H9 (cell line): ENCODE results near the gene HEXIM1. TPM values are rescaled to one million over a fixed set of nuclear protein-coding genes. Genes with fewer than 3 reads are reported as not detected.

Source experiments
- DNase-seq: peaks from one replicate; pipeline ENCODE4 v3.0.0-alpha.2; 2017
- H2AFZ ChIP-seq: one replicate; pipeline ENCODE4 v1.6.1; 2013; ENCODE audit warnings: mild to moderate bottlenecking, low read length, control low read depth, moderate library complexity
- H2AK5ac ChIP-seq: 2 replicates; pipeline ENCODE4 v1.6.1; 2013; ENCODE audit warnings: low read length, control low read depth, mixed read lengths; ENCODE audit not compliant: insufficient read length
- H2BK120ac ChIP-seq: one replicate; pipeline ENCODE4 v1.6.1; 2013; ENCODE audit warnings: low read depth, mild to moderate bottlenecking, low read length, control low read depth, inconsistent platforms; ENCODE audit not compliant: poor library complexity, severe bottlenecking
- H2BK12ac ChIP-seq: 2 replicates; pipeline ENCODE4 v1.6.1; 2013; ENCODE audit warnings: low read length, control low read depth, mixed read lengths, low read depth; ENCODE audit not compliant: insufficient read length
- H2BK15ac ChIP-seq: 2 replicates; pipeline ENCODE4 v1.6.1; 2013; ENCODE audit warnings: low read depth, low read length, control low read depth
- H2BK20ac ChIP-seq: one replicate; pipeline ENCODE4 v1.6.1; 2013; ENCODE audit warnings: low read depth, mild to moderate bottlenecking, low read length, control low read depth, inconsistent platforms; ENCODE audit not compliant: poor library complexity, severe bottlenecking
- H2BK5ac ChIP-seq: 2 replicates; pipeline ENCODE4 v1.6.1; 2013; ENCODE audit warnings: low read length, control low read depth, mixed read lengths; ENCODE audit not compliant: insufficient read length
- H3K14ac ChIP-seq: 2 replicates; pipeline ENCODE4 v1.6.1; 2013; ENCODE audit warnings: low read length, control low read depth; ENCODE audit not compliant: insufficient read depth
- H3K18ac ChIP-seq: 2 replicates; pipeline ENCODE4 v1.6.1; 2013; ENCODE audit warnings: low read depth, mild to moderate bottlenecking, mixed read lengths, low read length, control low read depth; ENCODE audit not compliant: insufficient read length
- H3K23ac ChIP-seq: 2 replicates; pipeline ENCODE4 v1.6.1; 2013; ENCODE audit warnings: low read length, control low read depth, mixed read lengths, low read depth; ENCODE audit not compliant: insufficient read length
- H3K23me2 ChIP-seq: 2 replicates; pipeline ENCODE4 v1.6.1; 2013; ENCODE audit warnings: low read depth, mild to moderate bottlenecking, mixed read lengths, low read length, control low read depth; ENCODE audit not compliant: insufficient read length, poor library complexity, severe bottlenecking
- H3K27ac ChIP-seq: 2 replicates; pipeline ENCODE4 v1.5.1; 2013; ENCODE audit warnings: low read length, control low read depth, mixed read lengths, low read depth; ENCODE audit not compliant: insufficient read length
- H3K27me3 ChIP-seq: 2 replicates; pipeline ENCODE4 v1.6.1; 2013; ENCODE audit warnings: low read length, control low read depth, inconsistent platforms; ENCODE audit not compliant: insufficient read depth
- H3K4ac ChIP-seq: 2 replicates; pipeline ENCODE4 v1.6.1; 2013; ENCODE audit warnings: low read depth, mild to moderate bottlenecking, control low read depth, inconsistent platforms, low read length, moderate library complexity
- H3K4me1 ChIP-seq: 2 replicates; pipeline ENCODE4 v1.6.1; 2013; ENCODE audit warnings: low read length, control low read depth, inconsistent platforms; ENCODE audit not compliant: insufficient read depth
- H3K4me2 ChIP-seq: 2 replicates; pipeline ENCODE4 v1.6.1; 2013; ENCODE audit warnings: low read length, control low read depth, mixed read lengths; ENCODE audit not compliant: insufficient read length, insufficient read depth
- H3K56ac ChIP-seq: 2 replicates; pipeline ENCODE4 v1.6.1; 2013; ENCODE audit warnings: low read depth, mild to moderate bottlenecking, mixed read lengths, low read length, control low read depth; ENCODE audit not compliant: insufficient read length
- H3K79me1 ChIP-seq: 2 replicates; pipeline ENCODE4 v1.6.1; 2013; ENCODE audit warnings: low read depth, mild to moderate bottlenecking, moderate library complexity, low read length, control low read depth, inconsistent platforms; ENCODE audit not compliant: insufficient read depth, poor library complexity, severe bottlenecking
- H3K79me2 ChIP-seq: 2 replicates; pipeline ENCODE4 v1.6.1; 2013; ENCODE audit warnings: low read length, control low read depth, inconsistent platforms; ENCODE audit not compliant: insufficient read depth
- H3K9ac ChIP-seq: 2 replicates; pipeline ENCODE4 v1.6.1; 2013; ENCODE audit warnings: low read length, control low read depth, mixed read lengths; ENCODE audit not compliant: insufficient read length; ENCODE audit errors: extremely low read depth
- H3K9me3 ChIP-seq: one replicate; pipeline ENCODE4 v1.6.1; 2013; ENCODE audit warnings: low read depth, low read length, inconsistent platforms; ENCODE audit not compliant: control insufficient read depth
- H3T11ph ChIP-seq: one replicate; pipeline ENCODE4 v1.6.1; 2013; ENCODE audit warnings: mild to moderate bottlenecking, low read length, control low read depth, inconsistent platforms
- H4K20me1 ChIP-seq: one replicate; pipeline ENCODE4 v1.6.1; 2013; ENCODE audit not compliant: control insufficient read depth, insufficient read length, insufficient read depth
- H4K5ac ChIP-seq: 2 replicates; pipeline ENCODE4 v1.6.1; 2013; ENCODE audit warnings: low read depth, mild to moderate bottlenecking, mixed read lengths, low read length, control low read depth; ENCODE audit not compliant: insufficient read length
- H4K8ac ChIP-seq: replicated peaks from 2 replicates; pipeline ENCODE4 v1.6.1; 2013; ENCODE audit warnings: low read length, control low read depth, mixed read lengths, low read depth; ENCODE audit not compliant: insufficient read length
- H4K91ac ChIP-seq: 2 replicates; pipeline ENCODE4 v1.6.1; 2013; ENCODE audit warnings: low read depth, mild to moderate bottlenecking, moderate library complexity, mixed read lengths, low read length, control low read depth; ENCODE audit not compliant: insufficient read length
- H3K27ac Mint-ChIP-seq, 3 experiments: 2 replicates in 2 of 3; 3 replicates in 1 of 3; pipeline ENCODE4 v1.8.0; 2020 to 2021; ENCODE audit warnings: mixed read lengths in 3 of 3, mild to moderate bottlenecking in 1 of 3, moderate library complexity in 1 of 3
- H3K27me3 Mint-ChIP-seq: 2 replicates; pipeline ENCODE4 v1.8.0; 2021; ENCODE audit warnings: low read depth, mild to moderate bottlenecking, moderate library complexity, mixed read lengths
- H3K36me3 Mint-ChIP-seq, 3 experiments: 2 replicates in 2 of 3; 3 replicates in 1 of 3; pipeline ENCODE4 v1.8.0; 2020 to 2021; ENCODE audit warnings: low read depth in 3 of 3, mixed read lengths in 3 of 3; ENCODE audit not compliant: insufficient read depth in 1 of 3
- H3K4me1 Mint-ChIP-seq, 2 experiments: 2 replicates each; pipeline ENCODE4 v1.8.0; 2020; ENCODE audit warnings: mixed read lengths in 2 of 2
- H3K4me3 Mint-ChIP-seq, 2 experiments: 2 replicates in 1 of 2; 3 replicates in 1 of 2; pipeline ENCODE4 v1.8.0; 2020 to 2021; ENCODE audit warnings: mild to moderate bottlenecking in 2 of 2, mixed read lengths in 2 of 2, moderate library complexity in 1 of 2
- H3K9me3 Mint-ChIP-seq, 2 experiments: 2 replicates in 1 of 2; 3 replicates in 1 of 2; pipeline ENCODE4 v1.8.0; 2020; ENCODE audit warnings: mild to moderate bottlenecking in 2 of 2, mixed read lengths in 2 of 2, moderate library complexity in 1 of 2
- WGBS: extraction: QIAGEN DNeasy Blood & Tissue Kit; methylation state at CpG from one replicate; pipeline ENCODE4 v1.1.7; 2013; ENCODE audit warnings: missing lambda C conversion rate, low lambda C conversion rate, mixed read lengths; ENCODE audit not compliant: insufficient read length; ENCODE audit errors: extremely low coverage; 5-methylcytosine and 5-hydroxymethylcytosine counted together
- total RNA-seq: library from RNA; stranded (reverse); gene quantifications from 2 replicates; pipeline ENCODE4 v1.2.1, GENCODE V29; 2021
- TF ChIP-seq, protein P1 (sequence below): fragments of 200-600 bp; sonication (generic); conservative IDR thresholded peaks from 3 replicates; pipeline ENCODE4 v1.8.0; 2021; ENCODE audit warnings: antibody characterized with exemption, mild to moderate bottlenecking

Gene HEXIM1
- total RNA-seq, 1 experiment from 2014 or later, result 32.4 TPM

DNA sequence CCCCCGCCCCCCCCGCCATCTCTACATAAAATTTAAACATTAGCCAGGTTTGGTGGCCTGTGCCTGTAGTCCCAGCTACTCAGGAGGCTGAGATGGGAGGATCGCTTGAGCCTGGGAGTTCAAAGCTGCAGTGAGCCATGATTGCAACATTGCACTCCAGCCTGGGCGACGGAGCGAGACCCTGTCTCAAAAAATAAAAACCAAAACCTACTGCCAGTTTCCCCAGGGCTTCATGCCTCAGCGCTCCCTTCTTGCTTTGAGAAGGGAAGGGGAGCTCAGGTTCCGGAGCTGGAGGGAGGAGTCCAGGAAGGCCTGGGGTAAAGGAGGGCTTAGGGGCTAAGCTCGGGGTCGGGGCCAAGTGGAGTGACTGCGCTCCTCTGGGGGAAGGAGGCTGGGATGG, 36.4 kb upstream of the HEXIM1 start:
- TF ChIP-seq, protein P1, sequence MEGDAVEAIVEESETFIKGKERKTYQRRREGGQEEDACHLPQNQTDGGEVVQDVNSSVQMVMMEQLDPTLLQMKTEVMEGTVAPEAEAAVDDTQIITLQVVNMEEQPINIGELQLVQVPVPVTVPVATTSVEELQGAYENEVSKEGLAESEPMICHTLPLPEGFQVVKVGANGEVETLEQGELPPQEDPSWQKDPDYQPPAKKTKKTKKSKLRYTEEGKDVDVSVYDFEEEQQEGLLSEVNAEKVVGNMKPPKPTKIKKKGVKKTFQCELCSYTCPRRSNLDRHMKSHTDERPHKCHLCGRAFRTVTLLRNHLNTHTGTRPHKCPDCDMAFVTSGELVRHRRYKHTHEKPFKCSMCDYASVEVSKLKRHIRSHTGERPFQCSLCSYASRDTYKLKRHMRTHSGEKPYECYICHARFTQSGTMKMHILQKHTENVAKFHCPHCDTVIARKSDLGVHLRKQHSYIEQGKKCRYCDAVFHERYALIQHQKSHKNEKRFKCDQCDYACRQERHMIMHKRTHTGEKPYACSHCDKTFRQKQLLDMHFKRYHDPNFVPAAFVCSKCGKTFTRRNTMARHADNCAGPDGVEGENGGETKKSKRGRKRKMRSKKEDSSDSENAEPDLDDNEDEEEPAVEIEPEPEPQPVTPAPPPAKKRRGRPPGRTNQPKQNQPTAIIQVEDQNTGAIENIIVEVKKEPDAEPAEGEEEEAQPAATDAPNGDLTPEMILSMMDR, result no peak
- no peak overlapping the region for H2BK12ac ChIP-seq
- H3K18ac ChIP-seq, result no peak overlapping the region
- H3K4me1 ChIP-seq, result no peaks in the 10 kb centered on the region
- H4K91ac ChIP-seq, result no peak overlapping the region
- H3K23ac ChIP-seq, result no peak overlapping the region
- no peak overlapping the region for H2BK120ac ChIP-seq
- H2BK5ac ChIP-seq, result no peak overlapping the region
- peak overlapping the region in 1 of 3 experiments; percentile 60; a peak in 2 of 7 replicates for H3K27ac Mint-ChIP-seq
- H3K4me2 ChIP-seq, result no peak overlapping the region
- no peak overlapping the region for H2BK15ac ChIP-seq
- no peak overlapping the region for H3K4ac ChIP-seq
- no peak overlapping the region for H4K8ac ChIP-seq
- H3K9me3 Mint-ChIP-seq, result no peaks in the 10 kb centered on the region
- no peak overlapping the region for H3K56ac ChIP-seq
- DNase-seq, result no peak
- H3K14ac ChIP-seq, result no peak overlapping the region
- H3K27ac ChIP-seq, result no peak overlapping the region
- no peaks in the 10 kb centered on the region for H3K23me2 ChIP-seq
- no peak overlapping the region for H2AK5ac ChIP-seq
- peaks cover 2% of the 10 kb centered on the region; the same call in 1 of the 2 replicates for H3K27me3 Mint-ChIP-seq
- H3K79me1 ChIP-seq, result no peaks in the 10 kb centered on the region
- WGBS, result no CpG with 5 or more reads among the region's 11 CpGs
- no peaks in the 10 kb centered on the region for H3K9me3 ChIP-seq
- H3K79me2 ChIP-seq, result no peaks in the 10 kb centered on the region
- H3K9ac ChIP-seq, result no peak overlapping the region
- no peaks in the 10 kb centered on the region for H4K20me1 ChIP-seq
- no peak overlapping the region for H3T11ph ChIP-seq
- peaks cover 8 to 36% of the 10 kb centered on the region in 2 experiments for H3K4me1 Mint-ChIP-seq
- no peak overlapping the region for H2BK20ac ChIP-seq
- H3K27me3 ChIP-seq, result no peaks in the 10 kb centered on the region
- no peak overlapping the region for H4K5ac ChIP-seq
- no peak overlapping the region for H2AFZ ChIP-seq
- peaks cover 0 to 25% (median 17%) of the 10 kb centered on the region in 3 experiments; a peak in 5 of 7 replicates for H3K36me3 Mint-ChIP-seq
- H3K4me3 Mint-ChIP-seq, result no peak overlapping the region
